GM21367 (cell line): ENCODE measurements around the gene FNDC5.
"Not testable (repeated sequence)": the region's sequence is repeated elsewhere in the genome, so short reads cannot be mapped to it uniquely, and the experiment has no call there.

Experiments
- ATAC-seq: cut with Tn5 transposase; IDR thresholded peaks from one replicate; pipeline ENCODE4 v1.9.1; 2021; ENCODE audit not compliant: unreplicated experiment

Gene FNDC5

GRCh38 chr1:32870615-32871363, at the start of gene FNDC5:
Gene FNDC5 (minus strand): TSS chr1:32870912.
- ATAC-seq: no peak

- ATAC-seq: no peak
These were observed 49.4 kb upstream of the FNDC5 start for GRCh38 chr1:32919811-32920733.

GRCh38 chr1:32918179-32918578, 47.5 kb upstream of the FNDC5 start:
- ATAC-seq: no peak

- ATAC-seq: no peak
These were observed 46.8 kb upstream of the FNDC5 start for GRCh38 chr1:32917521-32917920.

- no peak for ATAC-seq
These were observed 45.3 kb upstream of the FNDC5 start for GRCh38 chr1:32915766-32916706.

GRCh38 chr1:32910319-32910718, 39.6 kb upstream of the FNDC5 start:
- no peak for ATAC-seq

GRCh38 chr1:32907435-32907834, 36.7 kb upstream of the FNDC5 start:
- ATAC-seq: no peak

GRCh38 chr1:32906654-32907053, 35.9 kb upstream of the FNDC5 start:
- ATAC-seq: no peak

- ATAC-seq: not testable (repeated sequence)
These were observed 34.9 kb upstream of the FNDC5 start for GRCh38 chr1:32905588-32905987.

GRCh38 chr1:32904797-32905196, 34.1 kb upstream of the FNDC5 start:
- ATAC-seq: no peak

GRCh38 chr1:32903991-32904785, 33.5 kb upstream of the FNDC5 start:
- ATAC-seq: no peak

- ATAC-seq: no peak
These were observed 31.8 kb upstream of the FNDC5 start for GRCh38 chr1:32902535-32902920.

- no peak for ATAC-seq
These were observed 31.3 kb upstream of the FNDC5 start for GRCh38 chr1:32901823-32902534.

- ATAC-seq: no peak
These were observed 30.5 kb upstream of the FNDC5 start, which contains the start of gene TMEM54 for GRCh38 chr1:32900956-32901822. Gene TMEM54 (minus strand): TSS chr1:32901389. CDS start chr1:32901238, 151 bp downstream.

- ATAC-seq: no peak
These were observed 29.8 kb upstream of the FNDC5 start for GRCh38 chr1:32900371-32900955.

- no peak for ATAC-seq
These were observed 29.0 kb upstream of the FNDC5 start for GRCh38 chr1:32899586-32900296.

GRCh38 chr1:32898958-32899357, 28.2 kb upstream of the FNDC5 start:
- no peak for ATAC-seq
